GM12892 (cell line): Measurements from ENCODE around the gene MYO10.

Experiments
- POLR2A ChIP-seq: IDR thresholded peaks from 2 replicates; pipeline ENCODE4 v1.6.1; 2011; ENCODE audit warnings: low read depth, low read length, control low read depth
- POLR2AphosphoS5 ChIP-seq: IDR thresholded peaks from 2 replicates; pipeline ENCODE4 v1.6.1; 2011; ENCODE audit warnings: low read depth, low read length, control low read depth

GRCh38 chr5:16799796-16800195, 136.3 kb downstream of the MYO10 start:
- TF ChIP-seq POLR2A (no peak), POLR2AphosphoS5 (no peak)
